ENCODE measurements around the gene SF3B2. TPM values are rescaled to one million over a fixed set of nuclear protein-coding genes. Genes with fewer than 3 reads are reported as not detected.

Gene SF3B2
- total and polyA plus RNA-seq, 2 donors (not counting 3 experiments of a cell fraction or from before 2014, with no cell fraction given) = 99.4 to 196 TPM

DNA sequence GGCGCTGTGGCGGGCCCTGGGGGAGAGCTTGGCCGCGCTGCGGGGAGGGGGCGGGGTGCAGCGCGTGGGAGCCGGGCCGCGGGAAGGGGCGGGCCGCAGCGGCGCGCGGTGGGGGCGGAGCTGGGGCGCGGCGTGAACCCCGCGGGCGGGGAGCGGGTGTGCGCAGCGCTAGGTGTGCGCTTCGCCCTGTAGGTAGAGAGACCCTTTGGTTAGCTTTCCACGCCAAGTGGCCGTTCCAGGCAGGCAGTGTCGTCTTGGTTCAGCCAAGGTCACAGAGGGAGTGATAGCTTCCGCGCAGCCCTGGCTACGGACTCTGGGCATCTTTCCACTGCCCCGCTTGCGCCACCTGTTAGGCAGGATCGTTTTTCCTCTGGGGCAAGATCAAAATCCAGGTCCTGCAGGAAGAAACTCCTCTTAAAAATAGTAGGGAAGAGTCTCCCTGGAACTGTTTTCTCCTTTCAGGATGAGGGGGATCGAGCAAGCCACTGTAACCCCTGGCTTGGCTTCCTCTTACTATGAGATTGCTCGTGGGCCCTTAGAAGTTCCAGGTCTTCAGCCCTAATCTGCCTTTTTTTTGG, 49.4 kb upstream of the SF3B2 start:
- Histone ChIP-seq H3K27me3 (ENCODE audit: control insufficient read depth in 2 of 2, insufficient read depth in 2 of 2, low read length in 2 of 2) (no peaks in the 10 kb centered on the region), H4K20me1 (replicated peaks; ENCODE audit: control insufficient read depth, extremely low read depth, insufficient read depth, low read length) (no peaks in the 10 kb centered on the region), H3K27ac (ENCODE audit: insufficient read depth, low read depth, low read length) (peak overlapping the region; percentile 66), H2AFZ (ENCODE audit: low read depth, low read length) (peak overlapping the region; percentile 22), H3K79me2 (ENCODE audit: control insufficient read depth, insufficient read depth, low read length) (peaks cover 38% of the 10 kb centered on the region), H3K4me3 (replicated peaks in 1 of 3; ENCODE audit: insufficient read depth in 1 of 3, low read depth in 1 of 3, low read length in 3 of 3) (peak overlapping the region; percentile 68 to 88 (median 82)), H3K9me1 (replicated peaks; ENCODE audit: control insufficient read depth, extremely low read depth, insufficient read depth, low read length) (no peaks in the 10 kb centered on the region), H3K9ac (replicated peaks; ENCODE audit: extremely low read depth, insufficient read depth, low read length) (peak overlapping the region; percentile 74), H3K4me2 (ENCODE audit: insufficient read depth, low read length) (peak overlapping the region; percentile 82), H3K9me3 (replicated peaks; ENCODE audit: control insufficient read depth, insufficient read depth, low read length) (no peaks in the 10 kb centered on the region), H3K36me3 (ENCODE audit: control insufficient read depth in 2 of 2, extremely low read depth in 1 of 2, insufficient read depth in 2 of 2, low read length in 2 of 2) (peaks cover 12 to 24% of the 10 kb centered on the region in 2 experiments), H3K4me1 (ENCODE audit: control insufficient read depth, extremely low read depth, insufficient read depth, low read length) (peaks cover 9% of the 10 kb centered on the region)
- FAIRE-seq (no peak), DNase-seq (ENCODE audit: low read depth, low spot score) (no peak)
- ChIA-PET CTCF (interaction anchor here (0.7 to 1.9 kb wide), 8 partner anchors 10 to 223 kb away, joined by 3 to 14 read pairs (median 4); partner anchors contain the start of gene FIBP), POLR2A (interaction anchor here (0.7 to 1.5 kb wide), 4 partner anchors 20 to 340 kb away, joined by 3 to 5 read pairs (median 4); partner anchors contain the start of genes CCDC85B and RELA)
- TF ChIP-seq POLR2A (IDR thresholded peaks at IDR 0.05; ENCODE audit: low read depth, low read length) (peak; percentile 68), GATA2 (IDR thresholded peaks at IDR 0.05; ENCODE audit: insufficient read depth, insufficient read length, low read depth, low read length) (no peak), POLR2AphosphoS5 (IDR thresholded peaks at IDR 0.05; ENCODE audit: insufficient read depth, low read depth, low read length) (peak; percentile 65)
- no TSS peak for BruUV-seq (replicated peaks)
- intact Hi-C loops (cut with micrococcal nuclease) (loop anchor here (1.0 to 2.0 kb wide), 6 partner anchors 19 to 144 kb away; partner anchors contain the start of genes C11orf68, CFL1, DRAP1 and SART1), dilution Hi-C loops (cut with MboI; ENCODE audit: extremely low pct_ligation_motif_present, low sequenced_read_pairs) (no loop called here)

DNA sequence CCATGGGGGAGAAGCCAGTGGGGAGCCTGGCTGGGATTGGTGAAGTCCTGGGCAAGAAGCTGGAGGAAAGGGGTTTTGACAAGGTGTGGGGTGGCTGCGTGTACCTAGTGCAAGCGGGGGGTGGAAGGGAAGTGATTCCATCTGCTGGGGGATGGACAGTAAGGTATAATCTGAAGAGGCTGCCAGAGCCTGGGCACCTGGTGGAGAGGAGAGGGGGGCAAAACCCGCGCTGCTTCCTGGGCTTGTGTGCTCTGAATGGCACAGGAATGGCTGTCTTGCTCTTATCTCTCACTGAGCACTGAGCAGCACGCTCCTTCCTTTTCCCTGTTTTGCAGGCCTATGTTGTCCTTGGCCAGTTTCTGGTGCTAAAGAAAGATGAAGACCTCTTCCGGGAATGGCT, 48.9 kb upstream of the SF3B2 start:
- Histone ChIP-seq H2AFZ (ENCODE audit: low read depth, low read length) (no peak overlapping the region), H3K27me3 (ENCODE audit: control insufficient read depth in 2 of 2, insufficient read depth in 2 of 2, low read length in 2 of 2) (no peaks in the 10 kb centered on the region), H3K9me1 (replicated peaks; ENCODE audit: control insufficient read depth, extremely low read depth, insufficient read depth, low read length) (no peaks in the 10 kb centered on the region), H3K4me1 (ENCODE audit: control insufficient read depth, extremely low read depth, insufficient read depth, low read length) (peaks cover 9% of the 10 kb centered on the region), H3K9ac (replicated peaks; ENCODE audit: extremely low read depth, insufficient read depth, low read length) (peak overlapping the region; percentile 74), H3K36me3 (ENCODE audit: control insufficient read depth in 2 of 2, extremely low read depth in 1 of 2, insufficient read depth in 2 of 2, low read length in 2 of 2) (peaks cover 8 to 19% of the 10 kb centered on the region in 2 experiments), H3K27ac (ENCODE audit: insufficient read depth, low read depth, low read length) (no peak overlapping the region), H3K4me3 (replicated peaks in 1 of 3; ENCODE audit: insufficient read depth in 1 of 3, low read depth in 1 of 3, low read length in 3 of 3) (peak overlapping the region; percentile 68 to 88 (median 82)), H3K9me3 (replicated peaks; ENCODE audit: control insufficient read depth, insufficient read depth, low read length) (no peaks in the 10 kb centered on the region), H4K20me1 (replicated peaks; ENCODE audit: control insufficient read depth, extremely low read depth, insufficient read depth, low read length) (no peaks in the 10 kb centered on the region), H3K79me2 (ENCODE audit: control insufficient read depth, insufficient read depth, low read length) (peaks cover 38% of the 10 kb centered on the region), H3K4me2 (ENCODE audit: insufficient read depth, low read length) (peak overlapping the region; percentile 82)
- no peak for TF ChIP-seq POLR2A (IDR thresholded peaks at IDR 0.05; ENCODE audit: low read depth, low read length)
- TF ChIP-seq EZH2 (IDR thresholded peaks at IDR 0.05; ENCODE audit: borderline replicate concordance, low read depth, low read length, severe bottlenecking) = no peak
- no peak for TF ChIP-seq JUN (IDR thresholded peaks at IDR 0.05; ENCODE audit: borderline replicate concordance, insufficient read depth, insufficient read length, low read depth)
- TF ChIP-seq, protein P1, sequence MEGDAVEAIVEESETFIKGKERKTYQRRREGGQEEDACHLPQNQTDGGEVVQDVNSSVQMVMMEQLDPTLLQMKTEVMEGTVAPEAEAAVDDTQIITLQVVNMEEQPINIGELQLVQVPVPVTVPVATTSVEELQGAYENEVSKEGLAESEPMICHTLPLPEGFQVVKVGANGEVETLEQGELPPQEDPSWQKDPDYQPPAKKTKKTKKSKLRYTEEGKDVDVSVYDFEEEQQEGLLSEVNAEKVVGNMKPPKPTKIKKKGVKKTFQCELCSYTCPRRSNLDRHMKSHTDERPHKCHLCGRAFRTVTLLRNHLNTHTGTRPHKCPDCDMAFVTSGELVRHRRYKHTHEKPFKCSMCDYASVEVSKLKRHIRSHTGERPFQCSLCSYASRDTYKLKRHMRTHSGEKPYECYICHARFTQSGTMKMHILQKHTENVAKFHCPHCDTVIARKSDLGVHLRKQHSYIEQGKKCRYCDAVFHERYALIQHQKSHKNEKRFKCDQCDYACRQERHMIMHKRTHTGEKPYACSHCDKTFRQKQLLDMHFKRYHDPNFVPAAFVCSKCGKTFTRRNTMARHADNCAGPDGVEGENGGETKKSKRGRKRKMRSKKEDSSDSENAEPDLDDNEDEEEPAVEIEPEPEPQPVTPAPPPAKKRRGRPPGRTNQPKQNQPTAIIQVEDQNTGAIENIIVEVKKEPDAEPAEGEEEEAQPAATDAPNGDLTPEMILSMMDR (IDR thresholded peaks at IDR 0.05; ENCODE audit: extremely low read depth in 1 of 2, insufficient read depth in 1 of 2, low read depth in 1 of 2, low read length in 2 of 2) = no peak
- TF ChIP-seq FOS (IDR thresholded peaks at IDR 0.05; ENCODE audit: borderline replicate concordance, insufficient read depth, low read length) = no peak
- TF ChIP-seq MAX (IDR thresholded peaks at IDR 0.05; ENCODE audit: insufficient read depth, insufficient read length) = no peak
- TF ChIP-seq MYC (IDR thresholded peaks at IDR 0.05; ENCODE audit: low read depth, low read length) = no peak
- TF ChIP-seq GATA2 (IDR thresholded peaks at IDR 0.05; ENCODE audit: insufficient read depth, insufficient read length, low read depth, low read length) = no peak
- no peak for TF ChIP-seq POLR2AphosphoS5 (IDR thresholded peaks at IDR 0.05; ENCODE audit: insufficient read depth, low read depth, low read length)
- no peak for FAIRE-seq
- BruUV-seq (replicated peaks) = no TSS peak
- POLR2A ChIA-PET = interaction anchor here (0.7 to 1.5 kb wide), 2 partner anchors 19 to 340 kb away, joined by 4 to 5 read pairs; partner anchors contain the start of gene RELA
- dilution Hi-C loops (cut with MboI; ENCODE audit: extremely low pct_ligation_motif_present, low sequenced_read_pairs) = no loop called here
- CTCF ChIA-PET = interaction anchor here (1.1 to 1.9 kb wide), 4 partner anchors 17 to 119 kb away, joined by 3 to 14 read pairs (median 7); no protein-coding TSS in a partner anchor
- intact Hi-C loops (cut with micrococcal nuclease) = loop anchor here (2.0 kb wide), 1 partner anchor 42 kb away; no protein-coding TSS in a partner anchor
- no peak for DNase-seq (ENCODE audit: low read depth, low spot score)

All from endothelial cell of umbilical vein (primary cell).